ENCODE data around the gene CA10. TPM values are rescaled to one million over a fixed set of nuclear protein-coding genes. Genes with fewer than 3 reads are reported as not detected.

Gene CA10
- total RNA-seq, 1 experiment from 2014 or later = 0.46 TPM

DNA sequence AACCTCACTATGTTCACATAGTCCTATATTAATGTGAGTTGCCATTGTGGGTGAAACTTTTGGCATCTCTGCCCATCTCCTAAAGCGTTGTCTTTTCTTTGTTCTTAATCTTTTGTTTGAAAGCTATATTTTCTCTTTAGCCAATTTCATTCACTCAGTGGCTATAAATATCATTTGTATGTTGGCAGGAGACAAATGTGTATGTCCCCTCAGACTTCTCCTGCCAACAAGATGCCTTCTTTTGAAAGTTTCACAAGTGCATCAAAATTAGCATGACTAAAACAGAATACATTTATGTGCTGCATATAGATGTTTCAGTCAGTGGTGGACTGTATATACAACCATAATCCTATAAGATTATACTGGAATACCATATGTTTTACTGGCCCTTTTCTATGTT is 109.0 kb downstream of the CA10 start:
- Mint-ChIP-seq H3K4me1 (peaks cover 11 to 16% of the 10 kb centered on the region in 2 experiments), H3K27ac (no peak overlapping the region), H3K27me3 (ENCODE audit: low read depth) (peaks cover 2% of the 10 kb centered on the region; the same call in 1 of the 2 replicates), H3K36me3 (ENCODE audit: insufficient read depth in 1 of 3, low read depth in 3 of 3) (peaks cover 1 to 16% (median 2%) of the 10 kb centered on the region in 3 experiments; a peak in 5 of 7 replicates), H3K4me3 (no peak overlapping the region), H3K9me3 (peaks cover 3 to 14% of the 10 kb centered on the region in 2 experiments)
- H3K9me3 ChIP-seq (ENCODE audit: control insufficient read depth, low read depth, low read length) = no peaks in the 10 kb centered on the region
- H2BK20ac ChIP-seq (ENCODE audit: low read depth, low read length, poor library complexity, severe bottlenecking) = no peak overlapping the region
- H2BK15ac ChIP-seq (ENCODE audit: low read depth, low read length) = no peak overlapping the region
- no peak overlapping the region for H2BK120ac ChIP-seq (ENCODE audit: low read depth, low read length, poor library complexity, severe bottlenecking)
- TF ChIP-seq, protein P1, sequence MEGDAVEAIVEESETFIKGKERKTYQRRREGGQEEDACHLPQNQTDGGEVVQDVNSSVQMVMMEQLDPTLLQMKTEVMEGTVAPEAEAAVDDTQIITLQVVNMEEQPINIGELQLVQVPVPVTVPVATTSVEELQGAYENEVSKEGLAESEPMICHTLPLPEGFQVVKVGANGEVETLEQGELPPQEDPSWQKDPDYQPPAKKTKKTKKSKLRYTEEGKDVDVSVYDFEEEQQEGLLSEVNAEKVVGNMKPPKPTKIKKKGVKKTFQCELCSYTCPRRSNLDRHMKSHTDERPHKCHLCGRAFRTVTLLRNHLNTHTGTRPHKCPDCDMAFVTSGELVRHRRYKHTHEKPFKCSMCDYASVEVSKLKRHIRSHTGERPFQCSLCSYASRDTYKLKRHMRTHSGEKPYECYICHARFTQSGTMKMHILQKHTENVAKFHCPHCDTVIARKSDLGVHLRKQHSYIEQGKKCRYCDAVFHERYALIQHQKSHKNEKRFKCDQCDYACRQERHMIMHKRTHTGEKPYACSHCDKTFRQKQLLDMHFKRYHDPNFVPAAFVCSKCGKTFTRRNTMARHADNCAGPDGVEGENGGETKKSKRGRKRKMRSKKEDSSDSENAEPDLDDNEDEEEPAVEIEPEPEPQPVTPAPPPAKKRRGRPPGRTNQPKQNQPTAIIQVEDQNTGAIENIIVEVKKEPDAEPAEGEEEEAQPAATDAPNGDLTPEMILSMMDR (conservative IDR thresholded peaks at IDR 0.05) = no peak
- H4K8ac ChIP-seq (replicated peaks; ENCODE audit: insufficient read length, low read depth, low read length) = no peak overlapping the region
- H3K4me1 ChIP-seq (ENCODE audit: insufficient read depth, low read length) = no peaks in the 10 kb centered on the region
- H2AFZ ChIP-seq (ENCODE audit: low read length) = no peak overlapping the region
- no peak overlapping the region for H3K14ac ChIP-seq (ENCODE audit: insufficient read depth, low read length)
- H3K56ac ChIP-seq (ENCODE audit: insufficient read length, low read depth, low read length) = no peak overlapping the region
- H2AK5ac ChIP-seq (ENCODE audit: insufficient read length, low read length) = no peak overlapping the region
- no peaks in the 10 kb centered on the region for H3K23me2 ChIP-seq (ENCODE audit: insufficient read length, low read depth, low read length, poor library complexity, severe bottlenecking)
- no peak overlapping the region for H3K9ac ChIP-seq (ENCODE audit: extremely low read depth, insufficient read length, low read length)
- no peak overlapping the region for H3K4ac ChIP-seq (ENCODE audit: low read depth, low read length)
- H3K18ac ChIP-seq (ENCODE audit: insufficient read length, low read depth, low read length) = no peak overlapping the region
- no peak overlapping the region for H4K5ac ChIP-seq (ENCODE audit: insufficient read length, low read depth, low read length)
- no CpG with 5 or more reads among the region's 1 CpG for WGBS (ENCODE audit: extremely low coverage, insufficient read length, low lambda C conversion rate)
- H3K79me1 ChIP-seq (ENCODE audit: insufficient read depth, low read depth, low read length, poor library complexity, severe bottlenecking) = no peaks in the 10 kb centered on the region
- H3K4me2 ChIP-seq (ENCODE audit: insufficient read depth, insufficient read length, low read length) = no peak overlapping the region
- H3T11ph ChIP-seq (ENCODE audit: low read length) = no peak overlapping the region
- H3K27me3 ChIP-seq (ENCODE audit: insufficient read depth, low read length) = no peaks in the 10 kb centered on the region
- H4K91ac ChIP-seq (ENCODE audit: insufficient read length, low read depth, low read length) = no peak overlapping the region
- no peak overlapping the region for H3K23ac ChIP-seq (ENCODE audit: insufficient read length, low read depth, low read length)
- H3K27ac ChIP-seq (ENCODE audit: insufficient read length, low read depth, low read length) = no peak overlapping the region
- H4K20me1 ChIP-seq (ENCODE audit: control insufficient read depth, insufficient read depth, insufficient read length) = no peaks in the 10 kb centered on the region
- no peak overlapping the region for H2BK5ac ChIP-seq (ENCODE audit: insufficient read length, low read length)
- H2BK12ac ChIP-seq (ENCODE audit: insufficient read length, low read depth, low read length) = no peak overlapping the region
- DNase-seq = no peak
- no peaks in the 10 kb centered on the region for H3K79me2 ChIP-seq (ENCODE audit: insufficient read depth, low read length)

All from H9 (cell line).